HG02623 (cell line): ENCODE results near the gene USP35.
"Not testable (repeated sequence)": the region's sequence is repeated elsewhere in the genome, so short reads cannot be mapped to it uniquely, and the experiment has no call there.

Experiments
- ATAC-seq: cut with Tn5 transposase; IDR thresholded peaks from one replicate; pipeline ENCODE4 v1.9.1; 2021; ENCODE audit warnings: moderate library complexity; ENCODE audit not compliant: unreplicated experiment

Gene USP35

GRCh38 chr11:78170413-78170812 lies 18.3 kb upstream of the USP35 start:
- ATAC-seq: no peak

GRCh38 chr11:78170874-78171549 lies 17.7 kb upstream of the USP35 start:
- ATAC-seq: no peak

GRCh38 chr11:78171951-78172350 lies 16.8 kb upstream of the USP35 start:
- no peak for ATAC-seq

GRCh38 chr11:78175862-78176261 lies 12.9 kb upstream of the USP35 start:
- ATAC-seq: not testable (repeated sequence)

- no peak for ATAC-seq
These were observed 12.0 kb upstream of the USP35 start for GRCh38 chr11:78176605-78177141.

GRCh38 chr11:78177216-78177615 lies 11.5 kb upstream of the USP35 start:
- no peak for ATAC-seq

GRCh38 chr11:78179459-78180071 lies 9.2 kb upstream of the USP35 start:
- ATAC-seq: no peak

- no peak for ATAC-seq
These were observed 8.0 kb upstream of the USP35 start for GRCh38 chr11:78180751-78181150.

GRCh38 chr11:78181185-78181584 lies 7.5 kb upstream of the USP35 start:
- ATAC-seq: no peak

- ATAC-seq: peak; percentile 14
These were observed 1.1 kb upstream of the USP35 start for GRCh38 chr11:78187366-78188285.

- ATAC-seq: no peak
These were observed 530 bp downstream of the USP35 start for GRCh38 chr11:78189174-78189724.

GRCh38 chr11:78189851-78190250 lies 1.1 kb downstream of the USP35 start:
- ATAC-seq: no peak

- no peak for ATAC-seq
These were observed 1.7 kb downstream of the USP35 start for GRCh38 chr11:78190374-78190773.

- no peak for ATAC-seq
These were observed 2.3 kb downstream of the USP35 start for GRCh38 chr11:78190871-78191538.

GRCh38 chr11:78192223-78192719 lies 3.6 kb downstream of the USP35 start:
- no peak for ATAC-seq

- no peak for ATAC-seq
These were observed 4.2 kb downstream of the USP35 start for GRCh38 chr11:78192911-78193351.

- ATAC-seq: no peak
These were observed 5.1 kb downstream of the USP35 start for GRCh38 chr11:78193806-78194205.

GRCh38 chr11:78194490-78194889 lies 5.8 kb downstream of the USP35 start:
- ATAC-seq: no peak

- no peak for ATAC-seq
These were observed 7.3 kb downstream of the USP35 start for GRCh38 chr11:78195917-78196560.

- no peak for ATAC-seq
These were observed 8.0 kb downstream of the USP35 start for GRCh38 chr11:78196661-78197091.
